ENCODE measurements around the gene CEP44.

Gene CEP44

GRCh38 chr4:174320494-174321199 lies 36.9 kb downstream of the CEP44 start:
- DNase-seq = no peak
- Histone ChIP-seq H3K9ac (ENCODE audit: low read depth, low read length) (no peak overlapping the region), H3K27me3 (ENCODE audit: insufficient read depth, low read length, poor library complexity) (no peaks in the 10 kb centered on the region), H3K4me1 (ENCODE audit: insufficient read depth, low read length) (no peaks in the 10 kb centered on the region), H4K20me1 (ENCODE audit: insufficient read depth, low read length) (no peaks in the 10 kb centered on the region), H3K36me3 (ENCODE audit: insufficient read depth, low read length) (peaks cover 21% of the 10 kb centered on the region; the same call in 1 of the 2 replicates), H3K9me3 (ENCODE audit: insufficient read depth, low read length, severe bottlenecking) (no peaks in the 10 kb centered on the region), H3K27ac (ENCODE audit: low read length) (no peak overlapping the region), H3K79me2 (ENCODE audit: insufficient read depth, low read length) (no peaks in the 10 kb centered on the region), H2AFZ (ENCODE audit: low read depth, low read length) (no peak overlapping the region), H3K4me3 (ENCODE audit: low read depth in 1 of 2, low read length in 2 of 2) (no peak overlapping the region), H3K4me2 (ENCODE audit: insufficient read depth, low read length) (no peak overlapping the region)
- TF ChIP-seq EZH2 (IDR thresholded peaks at IDR 0.05; ENCODE audit: borderline replicate concordance, low read depth, low read length, severe bottlenecking) (no peak), CTCF (IDR thresholded peaks at IDR 0.05; ENCODE audit: borderline replicate concordance, extremely low read depth, low read length, poor library complexity, severe bottlenecking) (no peak)
- no peak for ATAC-seq (ENCODE audit: insufficient read depth, low read depth)

GRCh38 chr4:174324236-174324635 lies 40.5 kb downstream of the CEP44 start:
- no peak for DNase-seq
- TF ChIP-seq CTCF (IDR thresholded peaks at IDR 0.05; ENCODE audit: borderline replicate concordance, extremely low read depth, low read length, poor library complexity, severe bottlenecking) (no peak), EZH2 (IDR thresholded peaks at IDR 0.05; ENCODE audit: borderline replicate concordance, low read depth, low read length, severe bottlenecking) (no peak)
- no peak for ATAC-seq (ENCODE audit: insufficient read depth, low read depth)
- no peak overlapping the region for H3K4me3 ChIP-seq (ENCODE audit: low read depth in 1 of 2, low read length in 2 of 2)
- H3K79me2 ChIP-seq (ENCODE audit: insufficient read depth, low read length) = no peaks in the 10 kb centered on the region
- no peak overlapping the region for H3K4me2 ChIP-seq (ENCODE audit: insufficient read depth, low read length)
- peaks cover 5% of the 10 kb centered on the region; the same call in 1 of the 2 replicates for H3K36me3 ChIP-seq (ENCODE audit: insufficient read depth, low read length)
- no peaks in the 10 kb centered on the region for H3K9me3 ChIP-seq (ENCODE audit: insufficient read depth, low read length, severe bottlenecking)
- no peaks in the 10 kb centered on the region for H3K4me1 ChIP-seq (ENCODE audit: insufficient read depth, low read length)
- H4K20me1 ChIP-seq (ENCODE audit: insufficient read depth, low read length) = no peaks in the 10 kb centered on the region
- no peak overlapping the region for H3K27ac ChIP-seq (ENCODE audit: low read length)
- no peaks in the 10 kb centered on the region for H3K27me3 ChIP-seq (ENCODE audit: insufficient read depth, low read length, poor library complexity)
- H2AFZ ChIP-seq (ENCODE audit: low read depth, low read length) = no peak overlapping the region
- H3K9ac ChIP-seq (ENCODE audit: low read depth, low read length) = no peak overlapping the region

- Histone ChIP-seq H3K9me3 (ENCODE audit: insufficient read depth, low read length, severe bottlenecking) (no peaks in the 10 kb centered on the region), H3K4me2 (ENCODE audit: insufficient read depth, low read length) (no peak overlapping the region), H2AFZ (ENCODE audit: low read depth, low read length) (no peak overlapping the region), H3K27ac (ENCODE audit: low read length) (no peak overlapping the region), H4K20me1 (ENCODE audit: insufficient read depth, low read length) (no peaks in the 10 kb centered on the region), H3K4me1 (ENCODE audit: insufficient read depth, low read length) (no peaks in the 10 kb centered on the region), H3K9ac (ENCODE audit: low read depth, low read length) (no peak overlapping the region), H3K79me2 (ENCODE audit: insufficient read depth, low read length) (no peaks in the 10 kb centered on the region), H3K27me3 (ENCODE audit: insufficient read depth, low read length, poor library complexity) (no peaks in the 10 kb centered on the region), H3K36me3 (ENCODE audit: insufficient read depth, low read length) (peaks cover 3% of the 10 kb centered on the region; the same call in 1 of the 2 replicates), H3K4me3 (ENCODE audit: low read depth in 1 of 2, low read length in 2 of 2) (no peak overlapping the region)
- ATAC-seq (ENCODE audit: insufficient read depth, low read depth) (no peak), DNase-seq (no peak)
- TF ChIP-seq EZH2 (IDR thresholded peaks at IDR 0.05; ENCODE audit: borderline replicate concordance, low read depth, low read length, severe bottlenecking) (no peak), CTCF (IDR thresholded peaks at IDR 0.05; ENCODE audit: borderline replicate concordance, extremely low read depth, low read length, poor library complexity, severe bottlenecking) (no peak)
Observed at GRCh38 chr4:174324725-174325124, 41.0 kb downstream of the CEP44 start.

All from DND-41 (cell line).